PC-9 (cell line): ENCODE results near the gene TTC39A.

ENCODE experiments used
- CTCF ChIP-seq: fragments of 200-600 bp; sonication (generic); conservative IDR thresholded peaks from 2 replicates; pipeline ENCODE4 v1.6.1; 2017; ENCODE audit warnings: mixed run types, antibody characterized with exemption, mild to moderate bottlenecking, moderate library complexity
- EZH2 ChIP-seq: fragments of 200-600 bp; sonication (generic); IDR thresholded peaks from 2 replicates; pipeline ENCODE4 v1.8.0; 2017; ENCODE audit warnings: antibody characterized with exemption, low read depth

- TF ChIP-seq CTCF (no peak), EZH2 (no peak)
Measured at GRCh38 chr1:51308636-51309035, 21.7 kb downstream of the TTC39A start.
